BJ (cell line): ENCODE data around the gene ULBP2. TPM values are rescaled to one million over a fixed set of nuclear protein-coding genes. Genes with fewer than 3 reads are reported as not detected.

ENCODE experiments used
- CTCF ChIA-PET: fragments of 350-600 bp; formaldehyde crosslinking; extraction: SDS; loops from one replicate; lab custom pipeline; 2021; ENCODE audit warnings: antibody characterized with exemption, inconsistent platforms; lab: Yijun Ruan, JAX
- POLR2A ChIA-PET: fragments of 300-600 bp; sonication (Branson Sonifier 250); formaldehyde crosslinking; extraction: SDS; loops from one replicate; lab custom pipeline; 2021; ENCODE audit warnings: antibody characterized with exemption; lab: Charles Lee
- DNase-seq: peaks from one replicate; pipeline ENCODE4 v3.0.0-alpha.2; 2011; ENCODE audit warnings: low read depth
- H3K27me3 ChIP-seq: 2 replicates; pipeline ENCODE4 v1.6.0; 2011; ENCODE audit warnings: low read length; ENCODE audit not compliant: control insufficient read depth, insufficient read depth
- H3K36me3 ChIP-seq: 2 replicates; pipeline ENCODE4 v1.5.1; 2011; ENCODE audit warnings: low read length; ENCODE audit not compliant: control insufficient read depth, insufficient read depth
- H3K4me3 ChIP-seq: 2 replicates; pipeline ENCODE4 v1.5.1; 2011; ENCODE audit warnings: low read depth, mild to moderate bottlenecking, control low read depth, low read length
- polyA plus RNA-seq: library from polyadenylated mRNA; depleted of rRNA; stranded (reverse); fragments of >200 nt; gene quantifications from 2 replicates; pipeline ENCODE4 v1.2.3, GENCODE V29; 2011
- TF ChIP-seq, protein P1 (sequence below): IDR thresholded peaks from 2 replicates; pipeline ENCODE4 v1.5.1; 2011; ENCODE audit warnings: low read depth, mild to moderate bottlenecking, control low read depth, inconsistent platforms, low read length, moderate library complexity; ENCODE audit not compliant: insufficient read depth

The ULBP2 gene
- polyA plus RNA-seq, 1 experiment, result 22.8 TPM

DNA sequence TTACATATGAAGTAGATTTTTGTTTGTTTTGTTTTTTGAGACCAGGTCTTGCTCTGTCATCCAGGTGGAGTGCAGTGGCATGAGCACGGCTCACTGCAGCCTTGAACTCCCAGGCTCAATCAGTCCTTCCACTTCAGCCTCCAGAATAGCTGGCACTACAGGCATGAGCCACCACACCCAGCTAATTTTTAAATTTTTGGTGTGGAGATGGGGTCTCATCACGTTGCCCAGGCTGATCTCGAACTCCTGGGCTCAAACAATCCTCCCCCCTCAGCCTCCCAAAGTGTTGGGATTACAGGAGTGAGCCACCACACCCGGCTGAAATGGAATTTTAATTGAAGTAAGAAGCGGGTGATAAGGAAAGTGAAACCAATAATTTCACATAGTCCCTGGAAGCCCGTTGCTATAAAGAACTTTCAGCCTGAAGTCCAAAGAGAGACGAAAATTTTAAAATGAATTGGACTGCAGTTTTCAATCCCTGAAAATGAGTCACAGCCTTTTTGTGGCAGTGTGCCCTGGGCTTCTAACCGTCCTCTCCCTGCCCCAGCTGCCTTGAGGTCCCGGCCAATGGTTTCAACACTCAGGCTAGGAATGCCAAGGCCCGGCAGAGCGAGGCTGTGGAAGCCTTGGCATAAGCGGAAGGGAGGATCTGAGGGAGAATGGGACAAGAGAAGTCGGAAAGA lies 44.7 kb upstream of the ULBP2 start:
- peak; percentile 83 for DNase-seq
- TF ChIP-seq, protein P1, sequence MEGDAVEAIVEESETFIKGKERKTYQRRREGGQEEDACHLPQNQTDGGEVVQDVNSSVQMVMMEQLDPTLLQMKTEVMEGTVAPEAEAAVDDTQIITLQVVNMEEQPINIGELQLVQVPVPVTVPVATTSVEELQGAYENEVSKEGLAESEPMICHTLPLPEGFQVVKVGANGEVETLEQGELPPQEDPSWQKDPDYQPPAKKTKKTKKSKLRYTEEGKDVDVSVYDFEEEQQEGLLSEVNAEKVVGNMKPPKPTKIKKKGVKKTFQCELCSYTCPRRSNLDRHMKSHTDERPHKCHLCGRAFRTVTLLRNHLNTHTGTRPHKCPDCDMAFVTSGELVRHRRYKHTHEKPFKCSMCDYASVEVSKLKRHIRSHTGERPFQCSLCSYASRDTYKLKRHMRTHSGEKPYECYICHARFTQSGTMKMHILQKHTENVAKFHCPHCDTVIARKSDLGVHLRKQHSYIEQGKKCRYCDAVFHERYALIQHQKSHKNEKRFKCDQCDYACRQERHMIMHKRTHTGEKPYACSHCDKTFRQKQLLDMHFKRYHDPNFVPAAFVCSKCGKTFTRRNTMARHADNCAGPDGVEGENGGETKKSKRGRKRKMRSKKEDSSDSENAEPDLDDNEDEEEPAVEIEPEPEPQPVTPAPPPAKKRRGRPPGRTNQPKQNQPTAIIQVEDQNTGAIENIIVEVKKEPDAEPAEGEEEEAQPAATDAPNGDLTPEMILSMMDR, result no peak
- no peaks in the 10 kb centered on the region for H3K36me3 ChIP-seq
- peak overlapping the region; percentile 37 for H3K4me3 ChIP-seq
- ChIA-PET CTCF (interaction anchor here (1.6 to 3.8 kb wide), 2 partner anchors 32 to 61 kb away, joined by 4 to 12 read pairs; no protein-coding TSS in a partner anchor), POLR2A (interaction anchor here (0.6 kb wide), 1 partner anchor 25 kb away, joined by 3 read pairs; no protein-coding TSS in a partner anchor)
- H3K27me3 ChIP-seq, result no peaks in the 10 kb centered on the region

DNA sequence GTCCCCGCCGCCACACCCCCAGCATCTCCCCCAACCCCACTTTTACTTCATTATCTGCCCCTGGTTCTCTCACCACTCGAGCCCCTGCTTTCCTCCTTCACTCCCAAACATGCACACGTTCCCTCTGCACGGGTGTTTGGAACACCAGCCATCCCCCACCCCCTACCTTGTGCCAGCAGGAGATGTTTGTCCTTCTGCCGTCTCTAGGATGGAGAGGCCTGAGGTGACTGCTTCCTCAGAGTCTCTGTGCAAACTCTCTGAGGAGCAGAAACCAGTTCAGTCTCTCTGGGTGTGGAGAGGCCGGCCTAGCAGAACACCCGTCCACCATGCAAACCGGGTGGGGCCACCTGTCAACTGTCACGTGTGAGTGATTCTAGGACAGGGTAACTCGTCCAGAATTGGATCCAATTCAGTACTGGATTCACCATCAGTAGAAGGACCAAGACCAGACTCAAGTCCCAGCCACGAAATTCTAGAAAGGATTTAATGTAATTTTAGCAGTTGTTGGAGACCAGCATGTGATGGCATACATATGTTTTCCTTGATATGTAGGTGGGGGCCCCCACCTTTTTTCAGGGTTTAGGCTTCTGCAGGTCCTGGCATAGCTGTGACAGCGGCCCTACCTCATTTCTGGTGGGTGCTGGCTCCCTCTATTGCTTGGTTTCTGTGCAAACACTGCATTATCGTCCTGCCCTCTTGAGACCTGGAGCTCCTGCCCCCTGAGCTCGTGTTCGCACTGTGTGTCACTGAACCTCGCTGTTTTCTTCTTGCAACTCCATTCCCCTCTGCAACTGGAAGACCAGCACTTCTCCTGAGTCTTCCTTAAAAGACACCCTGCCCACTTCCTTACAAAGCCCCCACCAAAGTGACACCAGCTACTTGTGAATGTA lies 43.7 kb upstream of the ULBP2 start, which contains the start of gene RAET1E:
TSS of gene RAET1E (minus strand) at position 259 of the 890 bp plus-strand sequence. CDS start 7,212 bp downstream, outside the sequence.
- TF ChIP-seq, protein P1, result 0 out of 2 replicates have a peak, but pooled peaks have one; percentile 5
- no peak for DNase-seq
- Histone ChIP-seq H3K27me3 (no peaks in the 10 kb centered on the region), H3K4me3 (peak within 1 kb of the TSS; percentile 37), H3K36me3 (no peaks in the 10 kb centered on the region)
- POLR2A ChIA-PET, result no interaction called here
- CTCF ChIA-PET, result interaction anchor here (0.8 to 3.8 kb wide), 3 partner anchors 26 to 62 kb away, joined by 3 to 12 read pairs (median 4); no protein-coding TSS in a partner anchor

DNA sequence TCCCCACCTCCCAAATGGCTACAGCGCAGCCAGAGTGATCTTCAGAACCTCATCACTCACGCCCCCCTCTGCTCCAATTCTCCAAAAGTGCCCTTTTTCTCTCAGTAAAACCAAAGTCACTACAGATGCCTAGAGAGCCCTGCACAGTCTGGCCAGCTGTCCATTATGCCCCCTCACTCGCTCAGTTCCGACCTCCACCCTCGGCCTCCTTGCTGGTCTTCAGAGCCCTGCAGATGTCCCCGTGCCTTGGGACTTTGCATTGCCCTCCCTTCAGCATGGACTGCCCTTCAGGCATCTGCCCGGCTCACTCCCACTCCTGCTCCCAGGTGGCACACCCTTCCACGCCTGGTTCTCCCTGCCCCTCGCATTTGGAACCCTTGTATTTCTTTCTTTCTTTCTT lies 42.8 kb upstream of the ULBP2 start:
- DNase-seq, result no peak
- H3K4me3 ChIP-seq, result no peak overlapping the region
- no peaks in the 10 kb centered on the region for H3K27me3 ChIP-seq
- ChIA-PET CTCF (interaction anchor here (0.8 kb wide), 1 partner anchor 25 kb away, joined by 3 read pairs; no protein-coding TSS in a partner anchor), POLR2A (no interaction called here)
- TF ChIP-seq, protein P1, result no peak
- no peaks in the 10 kb centered on the region for H3K36me3 ChIP-seq

DNA sequence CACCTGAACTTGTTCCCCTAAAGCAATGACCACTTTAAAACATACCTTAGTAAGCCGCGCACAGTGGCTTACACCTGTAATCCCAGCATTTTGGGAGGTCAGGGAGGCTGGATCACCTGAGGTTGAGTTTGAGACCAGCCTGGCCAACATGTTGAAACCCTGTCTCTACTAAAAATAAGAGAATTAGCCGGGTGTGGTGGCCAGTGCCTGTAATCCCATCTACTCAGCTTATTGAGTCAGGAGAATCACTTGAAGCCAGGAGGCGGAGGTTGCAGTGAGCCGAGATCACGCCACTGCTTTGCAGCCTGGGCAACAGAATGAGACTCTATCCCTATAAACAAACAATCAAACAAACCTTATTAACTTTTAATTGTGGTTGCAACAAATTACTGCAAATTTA lies 42.3 kb upstream of the ULBP2 start:
- CTCF ChIA-PET, result interaction anchor here (0.8 to 1.3 kb wide), 3 partner anchors 34 to 175 kb away, joined by 3 to 6 read pairs (median 5); no protein-coding TSS in a partner anchor
- no peak for DNase-seq
- Histone ChIP-seq H3K4me3 (no peak overlapping the region), H3K36me3 (no peaks in the 10 kb centered on the region), H3K27me3 (no peaks in the 10 kb centered on the region)
- TF ChIP-seq, protein P1, result no peak
- POLR2A ChIA-PET, result no interaction called here
